GM21737 (cell line): ENCODE results near the gene HSPBP1.

Experiments
- ATAC-seq: cut with Tn5 transposase; IDR thresholded peaks from one replicate; pipeline ENCODE4 v1.9.1; 2021; ENCODE audit warnings: mild to moderate bottlenecking, moderate library complexity; ENCODE audit not compliant: unreplicated experiment

Gene HSPBP1

DNA sequence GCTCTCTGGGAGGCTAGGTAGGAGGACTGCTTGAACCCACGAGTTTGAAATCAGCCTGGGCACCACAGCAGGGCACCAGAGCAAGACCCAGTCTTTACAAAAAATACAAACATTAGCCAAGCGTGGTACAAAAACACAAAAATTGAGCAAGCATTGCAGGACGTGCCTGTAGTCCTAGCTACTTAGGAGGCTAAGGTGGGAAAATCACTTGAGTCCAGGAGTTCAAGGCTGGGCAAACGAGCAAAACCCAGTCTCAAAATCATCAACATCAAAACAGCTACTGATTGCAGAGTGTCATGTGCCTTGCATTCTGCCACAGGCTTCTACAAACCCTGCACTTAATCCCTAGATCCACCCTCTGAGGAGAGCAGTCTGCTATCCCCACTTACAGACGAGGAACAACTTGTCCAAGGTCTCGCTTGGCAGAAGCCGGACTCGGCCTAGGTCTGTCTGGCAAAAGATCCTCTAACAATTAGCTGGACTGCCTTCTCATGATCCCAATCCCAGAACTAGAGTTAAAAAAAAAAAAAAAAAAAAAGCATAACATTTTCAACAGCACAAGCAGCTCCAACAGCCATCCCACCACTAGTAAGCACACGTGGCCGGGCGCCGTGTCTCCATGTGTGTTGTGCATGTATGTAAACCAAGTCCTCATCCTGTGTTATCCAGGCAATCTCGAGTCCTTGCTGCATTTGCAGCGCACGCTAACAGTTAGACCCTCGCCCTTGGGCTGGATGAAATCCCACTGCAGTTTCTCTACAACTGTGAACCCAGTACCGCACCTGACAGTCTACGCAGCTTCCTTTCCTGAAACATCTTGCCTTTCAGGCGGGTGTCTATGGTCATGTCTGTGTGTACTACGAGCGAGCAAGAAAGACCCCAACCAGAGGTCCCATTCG lies 23.1 kb downstream of the HSPBP1 start:
- no peak for ATAC-seq

DNA sequence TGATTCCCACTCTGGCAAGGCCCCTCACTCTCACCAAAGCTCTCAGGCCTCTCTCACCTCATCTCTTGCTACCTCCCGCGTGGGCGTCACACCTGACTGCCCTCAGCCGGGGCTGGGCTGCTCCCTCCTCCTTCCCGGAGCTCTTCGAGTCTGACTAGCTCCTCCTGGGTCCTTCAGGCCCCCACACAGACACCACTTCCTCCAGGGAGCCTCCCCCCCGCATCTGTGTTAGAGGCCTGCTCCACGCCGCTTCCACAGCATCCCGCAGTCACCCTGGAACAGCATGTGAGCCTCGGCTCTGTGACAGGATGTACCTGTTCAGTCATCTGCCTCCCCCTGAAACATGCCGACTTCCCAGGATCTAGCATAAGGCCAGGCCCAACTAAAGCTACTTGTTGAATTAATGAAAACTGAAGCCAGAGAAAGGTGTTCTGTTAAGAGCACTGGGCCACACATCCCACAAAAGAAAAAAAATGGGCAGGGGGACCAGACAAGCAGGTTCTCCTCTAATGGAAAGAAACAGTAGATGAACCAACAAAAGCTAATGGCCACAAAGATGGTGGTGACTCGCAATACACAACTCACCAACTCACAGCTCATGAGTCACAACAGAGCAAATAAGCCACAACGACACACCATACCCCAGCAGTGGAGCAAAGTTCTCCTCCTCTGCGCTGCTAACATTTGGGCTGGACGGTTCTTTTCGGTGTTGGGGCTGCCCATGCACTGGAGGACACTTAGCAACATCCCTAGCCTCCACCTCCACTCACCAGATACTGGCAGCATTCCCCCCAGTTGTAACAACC lies 24.1 kb downstream of the HSPBP1 start:
- ATAC-seq: no peak

GRCh38 chr19:55254625-55254977 lies 25.3 kb downstream of the HSPBP1 start:
- no peak for ATAC-seq

DNA sequence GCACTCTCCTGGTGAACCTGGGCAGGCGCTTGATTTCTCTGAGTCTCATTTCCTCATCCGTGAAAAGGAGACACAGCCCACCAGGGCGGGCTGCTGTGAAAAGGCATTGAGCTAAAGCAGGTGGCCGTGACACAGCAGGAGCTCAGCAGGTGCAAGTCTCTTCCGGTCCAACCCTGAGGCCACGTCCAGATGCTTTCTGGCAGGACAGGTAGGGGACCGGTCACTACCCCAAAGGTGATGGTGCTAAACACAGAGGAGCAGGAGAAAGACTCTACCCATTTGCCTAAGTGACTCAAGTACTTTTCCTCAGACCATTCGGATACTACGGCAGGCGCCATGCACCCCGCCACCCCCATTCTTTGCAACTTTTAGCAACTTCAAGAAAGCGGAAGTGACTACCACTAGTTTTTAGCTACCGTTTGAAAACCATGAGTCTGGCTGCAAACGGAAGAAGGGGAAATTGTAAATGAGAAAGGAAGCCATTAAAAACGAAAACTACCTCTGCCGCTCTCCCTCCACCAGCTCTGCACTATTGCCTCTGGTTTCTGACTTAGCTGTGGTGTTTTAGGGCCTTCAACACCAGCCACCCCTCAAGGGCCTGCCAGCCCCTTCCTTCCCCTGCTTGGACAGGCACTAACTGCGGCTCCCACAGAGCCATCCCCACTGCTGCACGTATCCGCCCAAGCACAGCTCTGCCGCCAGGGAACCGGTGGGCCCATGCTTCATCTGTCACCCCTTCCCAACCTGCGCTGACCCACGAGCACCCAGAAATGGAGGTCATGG lies 25.9 kb downstream of the HSPBP1 start:
- ATAC-seq: peak; percentile 31

- ATAC-seq: peak; percentile 1
Observed at GRCh38 chr19:55252760-55253663, 26.9 kb downstream of the HSPBP1 start.

DNA sequence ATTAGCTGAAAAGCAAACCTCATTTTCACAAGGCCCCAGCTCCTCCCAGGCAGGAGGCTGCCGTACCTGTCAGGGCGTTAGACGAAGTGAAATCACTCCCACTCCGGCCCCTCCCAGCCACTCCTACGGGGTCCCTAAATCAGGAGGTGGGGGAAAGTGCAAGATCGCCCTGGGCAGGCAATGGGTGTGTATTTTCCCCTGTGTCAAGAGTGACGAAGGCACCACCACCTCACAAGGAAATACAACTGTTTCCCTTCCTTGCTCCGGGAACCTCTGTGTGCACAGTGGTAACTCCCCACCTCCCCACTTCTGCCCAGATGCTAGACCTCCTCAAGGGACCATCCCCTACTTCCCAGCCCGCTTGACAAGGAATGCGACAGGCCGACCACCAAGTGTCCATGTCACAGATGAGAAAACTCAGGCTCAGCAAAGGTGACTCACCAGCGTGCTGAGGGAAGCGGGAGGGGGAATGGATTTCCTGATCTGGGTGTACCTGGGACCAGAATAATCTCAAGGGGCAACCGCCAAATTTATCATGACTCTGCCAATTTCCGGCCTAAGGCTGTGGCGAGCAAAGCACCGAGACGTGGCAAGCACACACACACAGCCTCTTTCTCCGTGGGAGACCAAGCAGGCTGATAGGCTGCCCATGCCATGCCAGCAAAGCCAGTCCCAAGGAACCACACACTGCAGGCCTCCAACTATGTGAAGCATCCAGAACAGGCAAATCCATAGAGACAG lies 28.4 kb downstream of the HSPBP1 start:
- no peak for ATAC-seq

GRCh38 chr19:55250262-55251036 lies 29.5 kb downstream of the HSPBP1 start:
- ATAC-seq: no peak

DNA sequence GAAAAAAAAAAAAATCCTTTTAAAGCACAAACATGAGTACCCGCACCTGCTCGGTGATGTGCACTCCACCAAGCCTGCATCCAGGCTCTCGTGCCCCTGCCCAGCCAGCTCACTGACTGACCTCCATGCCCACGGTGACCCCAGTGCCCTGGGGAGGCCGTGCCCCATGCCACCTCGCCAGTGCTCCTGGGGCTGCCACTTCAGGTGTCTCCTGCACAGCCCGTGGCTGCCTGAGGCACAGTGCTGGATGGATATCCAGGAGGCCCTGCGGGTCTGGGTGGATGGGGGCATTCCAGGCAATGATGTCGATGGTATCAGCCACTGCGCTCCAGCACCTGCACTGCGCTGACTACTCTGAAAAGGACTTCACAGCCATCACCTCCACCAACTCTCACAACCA lies 30.1 kb downstream of the HSPBP1 start:
- no peak for ATAC-seq

- no peak for ATAC-seq
Observed at GRCh38 chr19:55248704-55249103, 31.2 kb downstream of the HSPBP1 start.

- no peak for ATAC-seq
Observed at GRCh38 chr19:55248166-55248675, 31.7 kb downstream of the HSPBP1 start.

DNA sequence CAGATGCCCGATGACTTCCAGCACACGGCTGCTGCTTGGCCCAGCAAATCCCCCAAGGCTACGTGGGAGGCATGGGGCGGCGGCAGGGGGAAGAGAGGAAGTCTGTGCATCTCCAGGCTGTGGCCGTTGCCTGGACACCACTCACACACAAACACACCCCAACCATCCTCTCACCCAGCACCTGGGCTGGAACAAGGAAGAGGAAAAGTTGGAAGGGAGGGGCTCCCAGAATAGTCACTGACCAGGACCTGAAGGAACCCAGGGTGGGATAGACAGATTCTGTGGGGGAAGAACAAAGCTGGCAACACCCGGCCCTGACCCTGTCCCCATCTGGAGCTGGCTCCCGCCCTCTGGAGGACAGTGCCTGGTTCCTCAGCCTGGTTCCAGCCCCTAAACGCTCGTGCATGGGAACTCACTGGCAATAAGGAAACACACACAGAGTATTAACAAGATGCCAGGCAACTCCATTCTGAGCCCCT lies 32.2 kb downstream of the HSPBP1 start:
- no peak for ATAC-seq

DNA sequence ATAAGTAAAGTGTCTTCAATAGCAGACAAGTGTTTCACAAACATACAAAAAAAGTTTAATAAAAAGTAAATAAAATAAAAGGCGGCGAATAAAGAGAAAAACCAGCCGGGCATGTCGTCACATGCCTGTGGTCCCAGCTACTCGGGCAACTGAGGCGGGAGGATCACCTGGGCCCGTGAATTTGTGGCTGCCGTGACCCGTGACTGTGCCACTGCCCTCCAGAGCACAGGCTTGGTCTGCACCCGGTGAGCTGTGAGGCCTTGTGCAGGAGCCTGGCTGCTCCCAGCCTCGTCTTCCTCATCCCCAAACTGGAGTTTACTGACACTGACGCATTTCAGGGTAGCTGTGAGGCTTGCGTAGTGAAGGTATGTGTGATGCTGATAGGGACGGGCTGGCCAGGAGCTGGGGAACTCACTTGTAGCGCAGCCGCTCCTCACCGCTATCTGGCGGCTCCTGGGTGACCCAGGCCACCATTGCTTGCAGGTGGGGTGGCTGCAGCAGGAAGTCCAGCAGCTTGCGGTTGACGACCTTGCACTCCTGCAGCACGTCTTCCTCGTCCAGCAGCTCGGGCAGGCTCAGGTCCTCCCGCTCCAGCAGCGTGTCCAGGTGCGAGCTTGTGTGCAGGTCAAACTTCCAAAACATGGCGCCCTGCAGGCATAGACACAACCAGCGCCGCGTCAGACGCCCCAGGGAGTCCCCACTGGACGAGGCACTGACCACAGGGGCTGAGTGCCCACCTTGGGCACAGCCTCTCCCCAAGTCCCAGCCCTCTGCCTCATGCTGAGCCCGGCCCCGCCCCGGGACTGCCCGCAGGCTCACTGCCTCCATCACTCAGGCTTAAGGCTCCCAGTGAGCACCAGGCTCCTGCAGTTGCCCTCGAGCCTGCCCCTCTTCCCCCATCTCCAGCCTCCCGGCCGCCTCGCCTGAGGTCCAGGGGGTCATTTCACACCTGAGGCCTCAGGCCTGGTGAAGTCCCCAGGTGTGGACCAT lies 33.2 kb downstream of the HSPBP1 start:
- ATAC-seq: no peak

DNA sequence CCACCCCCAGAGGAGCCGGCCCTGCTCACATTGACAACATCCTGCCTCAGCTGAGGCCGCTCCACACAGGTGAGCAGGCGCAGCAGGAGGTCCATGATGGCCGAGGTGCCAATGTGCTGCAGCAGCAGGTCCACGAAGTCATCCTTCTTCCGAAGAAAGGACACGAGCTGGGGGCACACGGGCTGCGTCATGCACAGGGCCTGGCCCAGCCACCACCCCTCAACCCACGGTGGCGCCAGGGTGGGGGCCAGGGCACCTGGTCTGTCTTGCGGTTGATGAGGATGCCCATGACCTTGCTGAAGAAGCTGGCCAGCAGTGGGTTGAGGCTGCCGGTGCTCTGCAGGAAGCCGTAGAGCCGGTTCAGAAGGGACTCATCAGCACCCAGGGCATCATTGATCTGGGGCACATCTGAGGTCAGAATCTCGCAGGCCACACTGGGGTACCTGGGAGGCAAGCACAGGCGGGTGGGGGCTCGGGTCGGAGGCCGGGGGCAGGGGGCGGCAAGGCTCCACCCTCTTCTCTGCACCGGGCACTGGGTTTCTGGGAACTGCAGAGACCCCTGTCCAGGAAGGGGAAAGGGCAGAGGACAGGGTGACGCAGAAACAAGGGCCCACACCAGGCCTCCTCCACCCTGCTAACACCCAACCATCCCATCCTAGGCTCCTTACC lies 34.5 kb downstream of the HSPBP1 start:
- no peak for ATAC-seq

- no peak for ATAC-seq
Observed at GRCh38 chr19:55244004-55244680, 35.8 kb downstream of the HSPBP1 start.

GRCh38 chr19:55242517-55242916 lies 37.4 kb downstream of the HSPBP1 start:
- ATAC-seq: no peak

GRCh38 chr19:55241935-55242464 lies 37.9 kb downstream of the HSPBP1 start:
- ATAC-seq: no peak
